Measurements from ENCODE around the gene ZNF317.
A peak's percentile ranks its signal among the peaks of the same experiment; 100 is the strongest.

ZNF317 gene

GRCh38 chr19:9140159-9140874, at the start of gene ZNF317:
Gene ZNF317, plus strand, starts transcription at chr19:9140397. Its CDS starts 15,620 bp downstream, at chr19:9156017.
- TF ChIP-seq CTCF (IDR thresholded peaks at IDR 0.05; ENCODE audit: low read depth, low read length, missing control alignments), result no peak
- H3K4me3 ChIP-seq (replicated peaks; ENCODE audit: low read depth, low read length), result peak within 1 kb of the TSS; percentile 99
- DNase-seq (ENCODE audit: extremely low read depth, low read depth), result peak; percentile 79

- DNase-seq (ENCODE audit: extremely low read depth, low read depth), result no peak
- TF ChIP-seq CTCF (IDR thresholded peaks at IDR 0.05; ENCODE audit: low read depth, low read length, missing control alignments), result no peak
Observed at GRCh38 chr19:9107375-9107774, 32.8 kb upstream of the ZNF317 start, which contains the start of gene OR7G2. Gene OR7G2, minus strand, starts transcription at chr19:9107475. Its CDS starts 4,232 bp downstream, at chr19:9103243.

GRCh38 chr19:9109959-9110358, 30.2 kb upstream of the ZNF317 start:
- DNase-seq (ENCODE audit: extremely low read depth, low read depth), result no peak
- H3K4me3 ChIP-seq (replicated peaks; ENCODE audit: low read depth, low read length), result no peak overlapping the region
- TF ChIP-seq CTCF (IDR thresholded peaks at IDR 0.05; ENCODE audit: low read depth, low read length, missing control alignments), result no peak

More at GRCh38 chr19:9107375-9107774, 32.8 kb upstream of the ZNF317 start, which contains the start of gene OR7G2:
- H3K4me3 ChIP-seq (replicated peaks; ENCODE audit: low read depth, low read length), result no peak within 1 kb of the TSS

GRCh38 chr19:9115307-9115813, 24.8 kb upstream of the ZNF317 start, which contains the start of gene OR7G1:
Gene OR7G1, minus strand, starts transcription at chr19:9115763. Its CDS starts 0 bp downstream, at chr19:9115763.
- DNase-seq (ENCODE audit: extremely low read depth, low read depth), result no peak
- no peak within 1 kb of the TSS for H3K4me3 ChIP-seq (replicated peaks; ENCODE audit: low read depth, low read length)
- TF ChIP-seq CTCF (IDR thresholded peaks at IDR 0.05; ENCODE audit: low read depth, low read length, missing control alignments), result no peak

- H3K4me3 ChIP-seq (replicated peaks; ENCODE audit: low read depth, low read length), result no peak overlapping the region
- no peak for DNase-seq (ENCODE audit: extremely low read depth, low read depth)
- no peak for TF ChIP-seq CTCF (IDR thresholded peaks at IDR 0.05; ENCODE audit: low read depth, low read length, missing control alignments)
Observed at GRCh38 chr19:9116547-9116946, 23.6 kb upstream of the ZNF317 start.

- H3K4me3 ChIP-seq (replicated peaks; ENCODE audit: low read depth, low read length), result no peak within 1 kb of the TSS
- TF ChIP-seq CTCF (IDR thresholded peaks at IDR 0.05; ENCODE audit: low read depth, low read length, missing control alignments), result no peak
Observed at GRCh38 chr19:9126900-9127405, 13.2 kb upstream of the ZNF317 start, which contains the start of gene OR7G3. Gene OR7G3, minus strand, starts transcription at chr19:9126950. Its CDS starts 0 bp downstream, at chr19:9126950.

More at GRCh38 chr19:9126900-9127405, 13.2 kb upstream of the ZNF317 start, which contains the start of gene OR7G3:
- no peak for DNase-seq (ENCODE audit: extremely low read depth, low read depth)
